K562 (cell line): Measurements from ENCODE around the gene ARID3A. TPM values are rescaled to one million over a fixed set of nuclear protein-coding genes. Genes with fewer than 3 reads are reported as not detected.

Experiments used
- BDP1 ChIP-seq: IDR thresholded peaks from 3 replicates; pipeline ENCODE4 v1.6.1; 2011; ENCODE audit not compliant: insufficient read length, insufficient read depth
- CHD1 ChIP-seq: fragments of 200-600 bp; sonication (generic); IDR thresholded peaks from one replicate; pipeline ENCODE4 v1.6.1; 2012; ENCODE audit warnings: mild to moderate bottlenecking, moderate library complexity, low read length, inconsistent platforms
- ETV6 ChIP-seq, 3 experiments: fragments of 150-350 bp in 1 of 3; sonication (generic) in 1 of 3; formaldehyde crosslinking in 1 of 3; IDR thresholded peaks; 2 replicates each; pipeline versions ENCODE4 v1.6.1 to v1.8.0; 2014 to 2022; ENCODE audit warnings: borderline replicate concordance in 2 of 3, low read depth in 2 of 3, antibody characterized with exemption in 1 of 3, low read length in 1 of 3, mild to moderate bottlenecking in 1 of 3, missing genetic modification reagents in 1 of 3
- JUN ChIP-seq, 2 experiments: sonication (generic) in 1 of 2; formaldehyde crosslinking in 1 of 2; IDR thresholded peaks; 2 replicates each; pipeline versions ENCODE4 v1.6.1 to v1.8.0; 2012 to 2022; ENCODE audit warnings: borderline replicate concordance in 2 of 2, mild to moderate bottlenecking in 2 of 2, improper control_type of control experiment in 1 of 2, low read depth in 1 of 2, low read length in 1 of 2, missing genetic modification reagents in 1 of 2
- KDM2B ChIP-seq: fragments of 250-450 bp; sonication (Bioruptor Pico); IDR thresholded peaks from 2 replicates; pipeline ENCODE4 v1.8.0; 2021; ENCODE audit warnings: mild to moderate bottlenecking, moderate library complexity
- POLR2H ChIP-seq: IDR thresholded peaks from 2 replicates; pipeline ENCODE4 v1.6.1; 2016; ENCODE audit warnings: missing genetic modification characterization, low read depth, mild to moderate bottlenecking, control low read depth, missing compliant biosample characterization, moderate library complexity
- RAD21 ChIP-seq, 2 experiments: fragments of 250-450 bp in 1 of 2; fragments of 450-650 bp in 1 of 2; sonication (Bioruptor Pico) in 1 of 2; formaldehyde crosslinking in 1 of 2; IDR thresholded peaks in 1 of 2; conservative IDR thresholded peaks in 1 of 2; 2 replicates each; pipeline versions ENCODE4 v1.4.0 to v1.8.0; 2020 to 2022; ENCODE audit warnings: mild to moderate bottlenecking in 2 of 2, moderate library complexity in 1 of 2
- RUNX1 ChIP-seq: sonication (generic); IDR thresholded peaks from 2 replicates; pipeline ENCODE4 v1.6.1; 2016; ENCODE audit warnings: antibody characterized with exemption, low read depth
- TEAD4 ChIP-seq, 2 experiments: sonication (generic) in 1 of 2; formaldehyde crosslinking in 1 of 2; IDR thresholded peaks; 2 replicates each; pipeline versions ENCODE4 v1.6.1 to v1.8.0; 2012 to 2022; ENCODE audit warnings: borderline replicate concordance in 1 of 2, inconsistent platforms in 1 of 2, low read length in 1 of 2, mild to moderate bottlenecking in 1 of 2, missing genetic modification reagents in 1 of 2
- THRA ChIP-seq: fragments of 450-650 bp; IDR thresholded peaks from 2 replicates; pipeline ENCODE4 v1.6.1; 2017; ENCODE audit warnings: mild to moderate bottlenecking, moderate library complexity
- TOE1 ChIP-seq, 2 experiments: fragments of 450-650 bp in 1 of 2; sonication (generic) in 1 of 2; formaldehyde crosslinking in 1 of 2; IDR thresholded peaks; 2 replicates each; pipeline versions ENCODE4 v1.7.1 to v1.8.0; 2016 to 2022; ENCODE audit warnings: borderline replicate concordance in 2 of 2, mild to moderate bottlenecking in 2 of 2, antibody characterized with exemption in 1 of 2, inconsistent platforms in 1 of 2, low read depth in 1 of 2, missing genetic modification reagents in 1 of 2, moderate library complexity in 1 of 2
- ZNF354B ChIP-seq: fragments of 250-450 bp; sonication (Bioruptor Pico); IDR thresholded peaks from 2 replicates; pipeline ENCODE4 v1.4.0; 2020
- ZNF436 ChIP-seq: fragments of 250-450, 450-650 bp; sonication (Bioruptor Pico); formaldehyde crosslinking; IDR thresholded peaks from 2 replicates; pipeline ENCODE4 v1.7.0; 2020; ENCODE audit warnings: mild to moderate bottlenecking
- ZNF583 ChIP-seq: fragments of 250-450 bp; sonication (Bioruptor Pico); IDR thresholded peaks from 2 replicates; pipeline ENCODE4 v1.4.0; 2020
- ZNF778 ChIP-seq: fragments of 450-650 bp; formaldehyde crosslinking; IDR thresholded peaks from 2 replicates; pipeline ENCODE4 v1.4.0; 2020; ENCODE audit warnings: mild to moderate bottlenecking, moderate library complexity
- polyA plus RNA-seq, 8 experiments: library from polyadenylated mRNA; depleted of rRNA in 4 of 8; stranded (reverse) in 5 of 8; unstranded in 3 of 8; fragments of >200 nt; fragmentation: Nextera tagmentation in 2 of 8; fragmentation: Illumina TruSeq in 1 of 8; extraction: Ambion mirVana in 2 of 8; extraction: Trizol in 1 of 8; gene quantifications; 2 replicates each; pipeline versions ENCODE4 v1.2.1 to v1.2.3, GENCODE V29; 2011 to 2014; ENCODE audit warnings: inconsistent platforms in 1 of 8, missing spikeins in 1 of 8
- total RNA-seq, 7 experiments: library from RNA; depleted of rRNA in 6 of 7; stranded (reverse); fragments of >200 nt in 6 of 7; fragmentation: Illumina TruSeq in 2 of 7; extraction: Trizol in 2 of 7; gene quantifications; 2 replicates each; pipeline versions ENCODE4 v1.2.1 to v1.2.3, GENCODE V29; 2011 to 2021; ENCODE audit warnings: low replicate concordance in 1 of 7
- TF ChIP-seq, protein P1 (sequence below): IDR thresholded peaks from 3 replicates; pipeline ENCODE4 v1.6.1; 2011; ENCODE audit warnings: borderline replicate concordance, mild to moderate bottlenecking, moderate library complexity; ENCODE audit not compliant: insufficient read length; ENCODE audit errors: extremely low read depth
- TF ChIP-seq, protein P2 (sequence below): fragments of 450-650 bp; formaldehyde crosslinking; IDR thresholded peaks from 2 replicates; pipeline ENCODE4 v1.4.0; 2020; ENCODE audit warnings: mild to moderate bottlenecking, moderate library complexity
- TF ChIP-seq, protein P3 (sequence below): sonication (generic); formaldehyde crosslinking; IDR thresholded peaks from 2 replicates; pipeline ENCODE4 v1.8.1; 2023; ENCODE audit warnings: mild to moderate bottlenecking, missing genetic modification reagents

The ARID3A gene
- total and polyA plus RNA-seq, 9 of the 15 experiments (the other 6 are each of a cell fraction or from before 2014, with no cell fraction given), result 1.4 to 118 (median 31.2) TPM

GRCh38 chr19:907183-907853, 18.5 kb upstream of the ARID3A start (continued):
- no peak for TF ChIP-seq THRA
- peak; percentile 42 to 59; a peak in 2 of 4 replicates for TF ChIP-seq ETV6 (IDR thresholded peaks at IDR 0.05; ENCODE audit: borderline replicate concordance in 1 of 2, low read depth in 2 of 2, low read length in 1 of 2)
- no peak for TF ChIP-seq ETV6 (CRISPR knock-in tag; IDR thresholded peaks at IDR 0.05; ENCODE audit: borderline replicate concordance)
- TF ChIP-seq, protein P1, sequence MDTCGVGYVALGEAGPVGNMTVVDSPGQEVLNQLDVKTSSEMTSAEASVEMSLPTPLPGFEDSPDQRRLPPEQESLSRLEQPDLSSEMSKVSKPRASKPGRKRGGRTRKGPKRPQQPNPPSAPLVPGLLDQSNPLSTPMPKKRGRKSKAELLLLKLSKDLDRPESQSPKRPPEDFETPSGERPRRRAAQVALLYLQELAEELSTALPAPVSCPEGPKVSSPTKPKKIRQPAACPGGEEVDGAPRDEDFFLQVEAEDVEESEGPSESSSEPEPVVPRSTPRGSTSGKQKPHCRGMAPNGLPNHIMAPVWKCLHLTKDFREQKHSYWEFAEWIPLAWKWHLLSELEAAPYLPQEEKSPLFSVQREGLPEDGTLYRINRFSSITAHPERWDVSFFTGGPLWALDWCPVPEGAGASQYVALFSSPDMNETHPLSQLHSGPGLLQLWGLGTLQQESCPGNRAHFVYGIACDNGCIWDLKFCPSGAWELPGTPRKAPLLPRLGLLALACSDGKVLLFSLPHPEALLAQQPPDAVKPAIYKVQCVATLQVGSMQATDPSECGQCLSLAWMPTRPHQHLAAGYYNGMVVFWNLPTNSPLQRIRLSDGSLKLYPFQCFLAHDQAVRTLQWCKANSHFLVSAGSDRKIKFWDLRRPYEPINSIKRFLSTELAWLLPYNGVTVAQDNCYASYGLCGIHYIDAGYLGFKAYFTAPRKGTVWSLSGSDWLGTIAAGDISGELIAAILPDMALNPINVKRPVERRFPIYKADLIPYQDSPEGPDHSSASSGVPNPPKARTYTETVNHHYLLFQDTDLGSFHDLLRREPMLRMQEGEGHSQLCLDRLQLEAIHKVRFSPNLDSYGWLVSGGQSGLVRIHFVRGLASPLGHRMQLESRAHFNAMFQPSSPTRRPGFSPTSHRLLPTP, result no peak
- TF ChIP-seq ZNF583 (CRISPR knock-in tag), result 0 out of 2 replicates have a peak, but pooled peaks have one; percentile 48
- TF ChIP-seq RAD21 (CRISPR knock-in tag; conservative IDR thresholded peaks at IDR 0.05 in 1 of 2, IDR thresholded peaks at IDR 0.05 in 1 of 2), result peak; percentile 25 to 38; a peak in 3 of 4 replicates
- TF ChIP-seq TEAD4 (IDR thresholded peaks at IDR 0.05; ENCODE audit: low read length), result peak; percentile 89
- TF ChIP-seq TEAD4 (CRISPR knock-in tag; IDR thresholded peaks at IDR 0.05; ENCODE audit: borderline replicate concordance), result no peak
- TF ChIP-seq, protein P2, sequence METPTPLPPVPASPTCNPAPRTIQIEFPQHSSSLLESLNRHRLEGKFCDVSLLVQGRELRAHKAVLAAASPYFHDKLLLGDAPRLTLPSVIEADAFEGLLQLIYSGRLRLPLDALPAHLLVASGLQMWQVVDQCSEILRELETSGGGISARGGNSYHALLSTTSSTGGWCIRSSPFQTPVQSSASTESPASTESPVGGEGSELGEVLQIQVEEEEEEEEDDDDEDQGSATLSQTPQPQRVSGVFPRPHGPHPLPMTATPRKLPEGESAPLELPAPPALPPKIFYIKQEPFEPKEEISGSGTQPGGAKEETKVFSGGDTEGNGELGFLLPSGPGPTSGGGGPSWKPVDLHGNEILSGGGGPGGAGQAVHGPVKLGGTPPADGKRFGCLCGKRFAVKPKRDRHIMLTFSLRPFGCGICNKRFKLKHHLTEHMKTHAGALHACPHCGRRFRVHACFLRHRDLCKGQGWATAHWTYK (CRISPR knock-in tag), result no peak
- 0 out of 2 replicates have a peak, but pooled peaks have one; percentile 23 for TF ChIP-seq RUNX1
- no peak for TF ChIP-seq ZNF354B
- TF ChIP-seq BDP1, result no peak
- no peak for TF ChIP-seq CHD1
- TF ChIP-seq JUN (IDR thresholded peaks at IDR 0.05; ENCODE audit: borderline replicate concordance, low read depth, low read length), result peak; percentile 56; the same call in 1 of the 2 replicates
- 0 out of 2 replicates have a peak, but pooled peaks have one; percentile 15 for TF ChIP-seq JUN (CRISPR knock-in tag; IDR thresholded peaks at IDR 0.05; ENCODE audit: borderline replicate concordance)
- TF ChIP-seq ZNF778 (CRISPR knock-in tag), result no peak
- TF ChIP-seq POLR2H (tag), result no peak
- peak; percentile 23; the same call in 1 of the 2 replicates for TF ChIP-seq TOE1 (IDR thresholded peaks at IDR 0.05; ENCODE audit: borderline replicate concordance)
- no peak for TF ChIP-seq TOE1 (CRISPR knock-in tag; IDR thresholded peaks at IDR 0.05; ENCODE audit: borderline replicate concordance, low read depth)
- no peak for TF ChIP-seq KDM2B (CRISPR knock-in tag)
- TF ChIP-seq ZNF436, result no peak
- TF ChIP-seq, protein P3, sequence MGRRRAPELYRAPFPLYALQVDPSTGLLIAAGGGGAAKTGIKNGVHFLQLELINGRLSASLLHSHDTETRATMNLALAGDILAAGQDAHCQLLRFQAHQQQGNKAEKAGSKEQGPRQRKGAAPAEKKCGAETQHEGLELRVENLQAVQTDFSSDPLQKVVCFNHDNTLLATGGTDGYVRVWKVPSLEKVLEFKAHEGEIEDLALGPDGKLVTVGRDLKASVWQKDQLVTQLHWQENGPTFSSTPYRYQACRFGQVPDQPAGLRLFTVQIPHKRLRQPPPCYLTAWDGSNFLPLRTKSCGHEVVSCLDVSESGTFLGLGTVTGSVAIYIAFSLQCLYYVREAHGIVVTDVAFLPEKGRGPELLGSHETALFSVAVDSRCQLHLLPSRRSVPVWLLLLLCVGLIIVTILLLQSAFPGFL, result no peak
